ENCODE measurements around the gene FBXO30.

The FBXO30 gene

GRCh38 chr6:145811741-145812140 lies 2.9 kb downstream of the FBXO30 start:
- Histone ChIP-seq H3K27ac (no peak overlapping the region), H3K4me3 (no peak overlapping the region)
- TF ChIP-seq CTCF (IDR thresholded peaks at IDR 0.05) = no peak
- no peak for DNase-seq (ENCODE audit: low spot score)

GRCh38 chr6:145809785-145810184 lies 4.8 kb downstream of the FBXO30 start:
- no peak overlapping the region for H3K4me3 ChIP-seq
- DNase-seq (ENCODE audit: low spot score) = no peak
- TF ChIP-seq CTCF (IDR thresholded peaks at IDR 0.05) = no peak
- no peak overlapping the region for H3K27ac ChIP-seq

- Histone ChIP-seq H3K27ac (no peak overlapping the region), H3K4me3 (no peak overlapping the region)
- DNase-seq (ENCODE audit: low spot score) = no peak
- no peak for TF ChIP-seq CTCF (IDR thresholded peaks at IDR 0.05)
Observed at GRCh38 chr6:145809211-145809610, 5.4 kb downstream of the FBXO30 start.

GRCh38 chr6:145808239-145808638 lies 6.4 kb downstream of the FBXO30 start:
- Histone ChIP-seq H3K4me3 (no peak overlapping the region), H3K27ac (no peak overlapping the region)
- TF ChIP-seq CTCF (IDR thresholded peaks at IDR 0.05) = no peak
- DNase-seq (ENCODE audit: low spot score) = no peak

GRCh38 chr6:145802141-145802540 lies 12.5 kb downstream of the FBXO30 start:
- no peak for TF ChIP-seq CTCF (IDR thresholded peaks at IDR 0.05)
- Histone ChIP-seq H3K27ac (no peak overlapping the region), H3K4me3 (no peak overlapping the region)
- DNase-seq (ENCODE audit: low spot score) = no peak

- no peak for DNase-seq (ENCODE audit: low spot score)
- H3K4me3 ChIP-seq = no peak overlapping the region
- no peak for TF ChIP-seq CTCF (IDR thresholded peaks at IDR 0.05)
- no peak overlapping the region for H3K27ac ChIP-seq
Observed at GRCh38 chr6:145801021-145801420, 13.6 kb downstream of the FBXO30 start.

- Histone ChIP-seq H3K27ac (peak overlapping the region; percentile 4 to 19), H3K4me3 (no peak overlapping the region)
- TF ChIP-seq CTCF (IDR thresholded peaks at IDR 0.05) = no peak
- no peak for DNase-seq (ENCODE audit: low spot score)
Observed at GRCh38 chr6:145798530-145798929, 16.1 kb downstream of the FBXO30 start.
